ENCODE data around the gene INTS4. TPM values are rescaled to one million over a fixed set of nuclear protein-coding genes. Genes with fewer than 3 reads are reported as not detected.

INTS4 gene
- total RNA-seq, 4 donors from 2014 or later = 30.3 to 41.5 (median 34.3) TPM

DNA sequence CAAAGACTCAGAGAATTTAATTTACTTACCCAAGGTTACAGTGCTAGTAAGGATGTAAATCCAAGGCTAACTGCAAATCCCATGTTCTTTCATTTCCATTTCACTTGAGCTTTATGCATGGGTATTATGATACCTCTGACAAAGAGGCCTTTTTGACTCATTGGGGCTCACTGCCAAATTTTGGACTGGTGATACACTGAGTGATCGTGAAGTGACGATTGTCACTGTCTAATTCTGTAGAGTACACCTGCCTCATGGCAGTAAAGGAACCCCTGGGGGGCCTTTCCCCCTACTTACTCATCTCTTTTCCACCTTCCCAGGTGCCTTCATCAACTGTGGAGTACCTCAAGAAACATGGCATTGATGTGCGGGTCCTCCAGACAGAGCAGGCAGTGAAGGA lies 122.6 kb downstream of the INTS4 start:
- TF ChIP-seq, protein P1, sequence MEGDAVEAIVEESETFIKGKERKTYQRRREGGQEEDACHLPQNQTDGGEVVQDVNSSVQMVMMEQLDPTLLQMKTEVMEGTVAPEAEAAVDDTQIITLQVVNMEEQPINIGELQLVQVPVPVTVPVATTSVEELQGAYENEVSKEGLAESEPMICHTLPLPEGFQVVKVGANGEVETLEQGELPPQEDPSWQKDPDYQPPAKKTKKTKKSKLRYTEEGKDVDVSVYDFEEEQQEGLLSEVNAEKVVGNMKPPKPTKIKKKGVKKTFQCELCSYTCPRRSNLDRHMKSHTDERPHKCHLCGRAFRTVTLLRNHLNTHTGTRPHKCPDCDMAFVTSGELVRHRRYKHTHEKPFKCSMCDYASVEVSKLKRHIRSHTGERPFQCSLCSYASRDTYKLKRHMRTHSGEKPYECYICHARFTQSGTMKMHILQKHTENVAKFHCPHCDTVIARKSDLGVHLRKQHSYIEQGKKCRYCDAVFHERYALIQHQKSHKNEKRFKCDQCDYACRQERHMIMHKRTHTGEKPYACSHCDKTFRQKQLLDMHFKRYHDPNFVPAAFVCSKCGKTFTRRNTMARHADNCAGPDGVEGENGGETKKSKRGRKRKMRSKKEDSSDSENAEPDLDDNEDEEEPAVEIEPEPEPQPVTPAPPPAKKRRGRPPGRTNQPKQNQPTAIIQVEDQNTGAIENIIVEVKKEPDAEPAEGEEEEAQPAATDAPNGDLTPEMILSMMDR (IDR thresholded peaks at IDR 0.05; ENCODE audit: low read depth) = no peak

DNA sequence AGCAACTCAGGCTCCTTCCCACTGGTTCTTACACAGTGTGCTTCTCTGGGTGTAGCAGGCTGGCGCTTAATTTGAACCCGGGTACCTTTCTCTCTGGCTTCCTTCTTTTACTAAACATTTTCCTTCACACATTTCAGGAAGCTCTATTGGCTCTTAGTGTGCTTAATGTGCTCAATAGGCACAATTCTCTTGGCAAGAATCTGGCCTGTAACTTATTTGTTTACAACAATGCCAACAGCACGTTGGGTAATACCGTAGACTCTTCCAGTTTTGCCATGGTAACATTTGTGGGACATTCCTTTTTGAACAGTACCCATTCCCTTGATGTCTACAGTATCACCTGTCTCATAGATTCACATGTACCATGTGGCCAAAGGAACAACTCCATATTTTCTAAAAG lies 125.7 kb downstream of the INTS4 start:
- TF ChIP-seq, protein P1 (IDR thresholded peaks at IDR 0.05; ENCODE audit: low read depth) = no peak

DNA sequence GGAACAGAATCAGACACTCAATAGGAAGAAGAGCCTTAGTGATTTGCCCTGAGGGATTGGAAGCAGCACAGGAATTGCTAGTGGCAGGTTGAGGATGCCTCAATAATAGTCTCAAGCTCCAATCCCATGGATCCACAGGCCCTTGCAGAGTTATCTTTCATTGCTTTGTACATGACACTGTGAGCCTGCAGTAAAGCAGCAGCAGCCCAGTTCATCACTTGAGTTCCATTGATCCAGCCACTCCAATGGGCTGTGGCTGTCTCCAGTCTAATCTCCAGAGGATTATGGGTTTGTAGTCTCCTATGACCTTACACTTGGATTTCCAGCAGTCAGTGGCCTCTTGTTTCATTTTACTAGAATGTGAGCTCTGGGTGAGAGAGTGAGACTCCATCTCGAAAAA lies 128.1 kb downstream of the INTS4 start:
- TF ChIP-seq, protein P1 (IDR thresholded peaks at IDR 0.05; ENCODE audit: low read depth) = no peak

DNA sequence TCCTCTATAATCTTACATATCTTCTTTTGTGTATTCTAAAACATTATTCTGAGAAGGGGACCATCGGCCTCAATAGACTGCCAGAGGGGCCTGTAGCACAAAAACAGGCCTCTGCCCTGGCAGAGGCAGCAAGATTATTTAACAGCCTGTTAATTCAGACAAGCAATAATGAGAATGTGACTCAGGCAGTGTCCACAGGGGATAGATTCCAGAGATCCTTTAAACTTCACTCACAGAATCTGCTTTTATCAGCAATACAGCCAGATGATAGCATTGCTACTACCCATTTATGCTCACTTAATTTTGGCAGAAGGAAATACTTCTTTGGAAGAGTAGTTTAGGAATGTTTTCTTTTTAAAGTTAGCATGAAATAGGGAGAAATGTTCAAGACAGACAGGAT lies 128.7 kb downstream of the INTS4 start:
- TF ChIP-seq, protein P1 (IDR thresholded peaks at IDR 0.05; ENCODE audit: low read depth) = no peak

DNA sequence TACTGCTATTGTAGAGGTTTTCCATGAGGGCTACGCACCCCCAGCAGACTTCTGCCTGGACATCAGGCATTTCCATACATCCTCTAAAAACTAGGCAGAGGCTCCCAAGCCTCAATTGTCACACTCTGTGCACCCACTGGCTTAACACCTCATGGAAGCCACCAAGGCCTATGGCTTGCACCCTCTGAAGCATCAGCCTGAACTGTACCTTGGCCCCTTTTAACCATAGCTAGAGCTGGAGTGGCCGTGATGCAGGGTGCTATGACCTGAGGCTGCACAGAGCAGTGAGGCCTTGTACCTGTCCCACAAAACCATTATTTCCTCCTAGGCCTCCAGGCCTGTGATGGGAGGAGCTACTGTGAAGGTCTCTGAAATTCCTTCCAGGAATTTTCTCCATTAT lies 139.6 kb downstream of the INTS4 start:
- TF ChIP-seq, protein P1 (IDR thresholded peaks at IDR 0.05; ENCODE audit: low read depth) = no peak

DNA sequence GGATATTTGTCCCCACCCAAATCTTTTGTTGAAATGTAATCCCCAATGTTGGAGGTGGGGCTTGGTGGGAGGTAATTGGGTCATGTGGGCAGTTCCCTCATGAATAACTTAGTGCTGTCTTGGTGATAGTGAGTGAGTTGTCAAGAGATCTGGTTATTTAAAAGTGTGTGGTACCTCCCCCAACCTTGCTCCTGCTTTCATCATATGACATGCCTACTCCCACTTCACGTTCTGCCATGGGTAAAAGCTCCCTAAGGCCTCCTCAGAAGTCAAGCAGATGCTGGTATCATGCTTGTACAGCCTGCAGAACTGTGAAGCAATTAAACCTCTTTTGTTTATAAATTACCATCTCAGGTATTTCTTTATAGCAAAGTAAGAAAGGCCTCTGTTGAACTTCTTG lies 143.0 kb downstream of the INTS4 start:
- TF ChIP-seq, protein P1 (IDR thresholded peaks at IDR 0.05; ENCODE audit: low read depth) = no peak

DNA sequence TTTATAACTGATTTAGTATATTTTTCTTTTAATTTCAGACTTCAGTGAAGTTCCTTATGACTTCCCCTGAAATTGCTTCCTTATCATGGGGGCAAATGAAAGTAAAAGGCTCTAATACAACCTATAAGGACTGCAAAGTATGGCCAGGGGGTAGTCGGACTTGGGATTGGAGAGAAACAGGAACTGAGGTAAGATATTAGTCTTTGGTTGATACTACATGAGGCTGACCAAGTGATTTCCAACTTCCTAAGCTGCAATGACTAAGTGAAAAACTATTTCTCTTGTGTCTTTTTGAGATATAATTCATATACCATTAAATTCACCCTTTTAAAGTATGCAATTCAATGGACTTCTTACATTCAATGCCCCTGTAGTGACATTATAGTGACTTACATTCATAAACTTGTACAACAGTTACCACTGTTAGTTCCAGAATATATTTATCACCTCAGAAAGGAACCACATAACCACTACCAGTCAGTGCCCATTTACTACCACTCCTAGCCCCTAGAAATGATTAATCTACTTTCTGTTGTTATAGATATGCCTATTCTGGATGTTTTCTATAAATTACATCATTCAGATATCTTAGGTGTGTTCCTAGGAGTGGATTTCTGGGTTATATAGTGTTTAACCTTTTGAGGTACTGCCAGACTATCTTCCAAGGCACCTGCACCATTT lies 151.9 kb downstream of the INTS4 start:
- TF ChIP-seq, protein P1 (IDR thresholded peaks at IDR 0.05; ENCODE audit: low read depth) = no peak

All from subcutaneous adipose tissue (tissue), 4 donors.